Measurements from ENCODE around the gene THAP12. TPM values are rescaled to one million over a fixed set of nuclear protein-coding genes. Genes with fewer than 3 reads are reported as not detected.

The THAP12 gene
- total RNA-seq, 4 donors from 2014 or later: 19.1 to 28.5 (median 23.6) TPM

- Histone ChIP-seq H3K4me1 (no peaks in the 10 kb centered on the region), H3K27me3 (no peaks in the 10 kb centered on the region), H3K36me3 (no peaks in the 10 kb centered on the region), H3K27ac (no peak overlapping the region), H3K4me3 (no peak overlapping the region), H3K9me3 (no peaks in the 10 kb centered on the region)
- TF ChIP-seq EP300 (IDR thresholded peaks at IDR 0.05) (no peak), CTCF (IDR thresholded peaks at IDR 0.05) (no peak), POLR2AphosphoS5 (IDR thresholded peaks at IDR 0.05) (no peak), POLR2A (IDR thresholded peaks at IDR 0.05) (no peak)
- no peak for DNase-seq (ENCODE audit: low spot score in 2 of 2)
Measured at GRCh38 chr11:76335842-76336241, 45.1 kb downstream of the THAP12 start.

GRCh38 chr11:76334826-76335389 is 46.0 kb downstream of the THAP12 start:
- Histone ChIP-seq H3K4me3 (no peak overlapping the region), H3K27ac (no peak overlapping the region), H3K4me1 (no peaks in the 10 kb centered on the region), H3K36me3 (no peaks in the 10 kb centered on the region), H3K9me3 (no peaks in the 10 kb centered on the region), H3K27me3 (no peaks in the 10 kb centered on the region)
- WGBS: 92% methylated on average over 5 of the region's 5 CpGs
- no peak for TF ChIP-seq POLR2AphosphoS5 (IDR thresholded peaks at IDR 0.05)
- no peak for TF ChIP-seq CTCF (IDR thresholded peaks at IDR 0.05)
- no peak for TF ChIP-seq POLR2A (IDR thresholded peaks at IDR 0.05)
- TF ChIP-seq EP300 (IDR thresholded peaks at IDR 0.05): no peak
- DNase-seq (ENCODE audit: low spot score in 2 of 2): no peak

- 90% methylated on average over 7 of the region's 7 CpGs for WGBS
- H3K4me3 ChIP-seq: no peak overlapping the region
- TF ChIP-seq CTCF (IDR thresholded peaks at IDR 0.05): no peak
- TF ChIP-seq POLR2A (IDR thresholded peaks at IDR 0.05): no peak
- TF ChIP-seq POLR2AphosphoS5 (IDR thresholded peaks at IDR 0.05): no peak
- no peak for TF ChIP-seq EP300 (IDR thresholded peaks at IDR 0.05)
Measured at GRCh38 chr11:76330651-76331050, 50.3 kb downstream of the THAP12 start.

GRCh38 chr11:76329983-76330382 is 50.9 kb downstream of the THAP12 start:
- no peak overlapping the region for H3K4me3 ChIP-seq
- H3K27ac ChIP-seq: no peak overlapping the region
- no peaks in the 10 kb centered on the region for H3K9me3 ChIP-seq
- no peaks in the 10 kb centered on the region for H3K27me3 ChIP-seq
- TF ChIP-seq CTCF (IDR thresholded peaks at IDR 0.05): no peak
- no peak for TF ChIP-seq POLR2A (IDR thresholded peaks at IDR 0.05)
- TF ChIP-seq POLR2AphosphoS5 (IDR thresholded peaks at IDR 0.05): no peak
- no peak for TF ChIP-seq EP300 (IDR thresholded peaks at IDR 0.05)
- H3K36me3 ChIP-seq: no peaks in the 10 kb centered on the region
- DNase-seq (ENCODE audit: low spot score in 2 of 2): no peak
- 81% methylated on average over 3 of the region's 4 CpGs for WGBS
- no peaks in the 10 kb centered on the region for H3K4me1 ChIP-seq

More at GRCh38 chr11:76330651-76331050, 50.3 kb downstream of the THAP12 start:
- no peaks in the 10 kb centered on the region for H3K4me1 ChIP-seq
- DNase-seq (ENCODE audit: low spot score in 2 of 2): no peak
- no peak overlapping the region for H3K27ac ChIP-seq
- no peaks in the 10 kb centered on the region for H3K9me3 ChIP-seq
- no peaks in the 10 kb centered on the region for H3K27me3 ChIP-seq
- H3K36me3 ChIP-seq: no peaks in the 10 kb centered on the region

GRCh38 chr11:76329084-76329648 is 51.8 kb downstream of the THAP12 start:
- H3K4me1 ChIP-seq: no peaks in the 10 kb centered on the region
- TF ChIP-seq CTCF (IDR thresholded peaks at IDR 0.05) (no peak), POLR2A (IDR thresholded peaks at IDR 0.05) (no peak), EP300 (IDR thresholded peaks at IDR 0.05) (no peak), POLR2AphosphoS5 (IDR thresholded peaks at IDR 0.05) (no peak)
- no peak overlapping the region for H3K27ac ChIP-seq
- no peaks in the 10 kb centered on the region for H3K9me3 ChIP-seq
- no peak for DNase-seq (ENCODE audit: low spot score in 2 of 2)
- no peaks in the 10 kb centered on the region for H3K27me3 ChIP-seq
- no peak overlapping the region for H3K4me3 ChIP-seq
- 57% methylated on average over 7 of the region's 8 CpGs for WGBS
- H3K36me3 ChIP-seq: no peaks in the 10 kb centered on the region
